Fibroblast of mammary gland (primary cell): ENCODE results near the gene RHOT2.

ENCODE experiments used
- DNase-seq: peaks from one replicate; pipeline ENCODE4 v3.0.0-alpha.2; 2010; ENCODE audit warnings: low read depth
- H3K4me3 ChIP-seq: 2 replicates; pipeline ENCODE4 v1.5.1; 2011; ENCODE audit warnings: low read depth, mild to moderate bottlenecking, low read length, moderate library complexity; ENCODE audit not compliant: control insufficient read depth
- CTCF ChIP-seq: conservative IDR thresholded peaks from 2 replicates; pipeline ENCODE4 v1.5.1; 2011; ENCODE audit warnings: low read depth, low read length, inconsistent platforms; ENCODE audit not compliant: control insufficient read depth, insufficient read depth

Gene RHOT2

GRCh38 chr16:676565-676902 lies 8.6 kb downstream of the RHOT2 start:
- DNase-seq = no peak
- no peak for TF ChIP-seq CTCF
- H3K4me3 ChIP-seq = no peak overlapping the region

DNA sequence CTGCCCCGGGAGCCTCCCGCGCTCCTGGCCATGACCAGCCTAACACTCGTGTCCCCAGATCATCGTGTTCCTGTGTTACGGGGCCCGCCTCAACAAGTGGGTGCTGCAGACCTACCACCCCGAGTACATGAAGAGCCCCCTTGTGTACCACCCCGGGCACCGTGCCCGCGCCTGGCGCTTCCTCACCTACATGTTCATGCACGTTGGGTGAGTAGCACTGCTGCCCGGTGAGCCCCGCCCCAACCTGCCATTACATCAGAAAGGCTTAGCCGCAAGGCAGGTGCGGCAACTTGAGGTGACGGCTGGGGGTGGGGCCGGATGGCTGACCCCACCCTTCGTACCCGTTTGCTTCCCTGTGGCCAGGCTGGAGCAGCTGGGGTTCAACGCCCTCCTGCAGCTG lies 9.0 kb downstream of the RHOT2 start:
- no peak for TF ChIP-seq CTCF
- DNase-seq = no peak
- H3K4me3 ChIP-seq = no peak overlapping the region

DNA sequence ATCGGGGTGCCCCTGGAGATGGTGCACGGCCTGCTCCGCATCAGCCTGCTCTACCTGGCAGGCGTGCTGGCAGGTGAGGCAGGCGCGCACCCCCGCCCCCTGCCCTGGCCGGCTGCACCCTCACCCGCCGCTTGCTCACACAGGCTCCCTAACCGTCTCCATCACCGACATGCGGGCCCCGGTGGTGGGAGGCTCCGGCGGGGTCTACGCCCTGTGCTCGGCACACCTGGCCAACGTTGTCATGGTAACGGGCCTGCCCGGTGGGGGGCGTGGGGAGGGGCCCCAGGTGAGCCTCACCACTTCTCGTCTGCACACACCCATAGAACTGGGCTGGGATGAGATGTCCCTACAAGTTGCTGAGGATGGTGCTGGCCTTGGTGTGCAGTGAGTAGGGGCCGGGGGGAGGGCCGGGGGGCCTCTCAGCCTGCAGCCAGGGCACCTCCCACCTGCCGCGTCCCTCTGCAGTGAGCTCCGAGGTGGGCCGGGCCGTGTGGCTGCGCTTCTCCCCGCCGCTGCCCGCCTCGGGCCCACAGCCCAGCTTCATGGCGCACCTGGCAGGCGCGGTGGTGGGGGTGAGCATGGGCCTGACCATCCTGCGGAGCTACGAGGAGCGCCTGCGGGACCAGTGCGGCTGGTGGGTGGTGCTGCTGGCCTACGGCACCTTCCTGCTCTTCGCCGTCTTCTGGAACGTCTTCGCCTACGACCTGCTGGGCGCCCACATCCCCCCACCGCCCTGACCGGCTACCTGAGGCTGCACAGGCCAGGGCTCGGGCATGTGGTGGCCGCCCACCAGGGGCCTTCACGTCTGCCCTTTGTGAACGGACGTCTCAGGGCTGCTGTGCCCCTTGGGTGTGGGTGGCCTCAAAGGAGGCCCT lies 9.6 kb downstream of the RHOT2 start:
- no peak for DNase-seq
- TF ChIP-seq CTCF = no peak
- no peak overlapping the region for H3K4me3 ChIP-seq

- DNase-seq = no peak
- TF ChIP-seq CTCF = no peak
- H3K4me3 ChIP-seq = no peak overlapping the region
Measured at GRCh38 chr16:678209-678857, 10.4 kb downstream of the RHOT2 start.

DNA sequence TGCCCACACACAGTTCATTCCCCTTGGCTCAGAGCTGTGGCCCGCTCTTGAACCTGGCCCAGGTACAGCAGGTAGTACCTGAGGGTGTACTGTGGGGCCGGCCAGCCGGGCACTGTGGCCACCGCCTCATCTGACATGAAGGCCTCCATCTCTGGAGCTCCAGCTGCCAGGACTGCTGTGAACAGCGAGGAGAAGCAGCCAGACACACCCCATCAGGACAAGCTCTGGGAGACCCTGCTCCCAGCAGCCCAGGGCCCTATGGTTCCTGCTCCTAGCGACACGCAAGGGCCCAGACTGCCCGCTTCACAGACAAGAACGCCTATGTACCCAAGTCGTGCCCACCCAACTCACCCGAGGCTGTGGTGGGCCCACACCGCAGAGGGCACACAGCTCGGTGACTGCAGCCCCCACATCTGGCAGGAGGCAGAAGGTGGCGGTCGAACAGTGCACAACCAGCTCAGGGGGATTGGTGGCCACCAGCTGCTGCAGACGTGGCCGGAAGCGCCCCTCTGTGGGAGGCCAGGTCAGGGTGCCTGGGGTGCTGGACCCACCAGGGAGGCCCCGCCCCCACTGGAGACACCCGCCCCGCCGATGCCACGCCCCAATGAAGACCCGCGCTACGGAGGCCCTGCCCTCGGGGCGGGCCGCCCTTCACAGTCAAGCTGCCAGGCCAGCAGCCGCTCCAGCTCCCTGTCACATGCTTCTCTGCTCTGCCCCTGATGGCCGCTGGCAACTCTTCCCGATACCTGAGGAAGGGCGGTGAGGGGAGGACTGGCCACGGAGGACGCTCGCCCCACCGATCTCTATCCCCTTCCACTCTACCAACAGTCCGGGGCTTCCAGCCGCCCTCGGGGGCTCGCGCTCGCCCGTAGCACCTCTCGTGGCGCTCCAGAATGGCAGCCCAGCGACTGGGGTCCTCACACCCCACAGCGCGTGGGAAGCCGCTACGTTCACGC lies 11.2 kb downstream of the RHOT2 start:
- H3K4me3 ChIP-seq = peak overlapping the region; percentile 45
- DNase-seq = peak; percentile 38
- TF ChIP-seq CTCF = no peak

DNA sequence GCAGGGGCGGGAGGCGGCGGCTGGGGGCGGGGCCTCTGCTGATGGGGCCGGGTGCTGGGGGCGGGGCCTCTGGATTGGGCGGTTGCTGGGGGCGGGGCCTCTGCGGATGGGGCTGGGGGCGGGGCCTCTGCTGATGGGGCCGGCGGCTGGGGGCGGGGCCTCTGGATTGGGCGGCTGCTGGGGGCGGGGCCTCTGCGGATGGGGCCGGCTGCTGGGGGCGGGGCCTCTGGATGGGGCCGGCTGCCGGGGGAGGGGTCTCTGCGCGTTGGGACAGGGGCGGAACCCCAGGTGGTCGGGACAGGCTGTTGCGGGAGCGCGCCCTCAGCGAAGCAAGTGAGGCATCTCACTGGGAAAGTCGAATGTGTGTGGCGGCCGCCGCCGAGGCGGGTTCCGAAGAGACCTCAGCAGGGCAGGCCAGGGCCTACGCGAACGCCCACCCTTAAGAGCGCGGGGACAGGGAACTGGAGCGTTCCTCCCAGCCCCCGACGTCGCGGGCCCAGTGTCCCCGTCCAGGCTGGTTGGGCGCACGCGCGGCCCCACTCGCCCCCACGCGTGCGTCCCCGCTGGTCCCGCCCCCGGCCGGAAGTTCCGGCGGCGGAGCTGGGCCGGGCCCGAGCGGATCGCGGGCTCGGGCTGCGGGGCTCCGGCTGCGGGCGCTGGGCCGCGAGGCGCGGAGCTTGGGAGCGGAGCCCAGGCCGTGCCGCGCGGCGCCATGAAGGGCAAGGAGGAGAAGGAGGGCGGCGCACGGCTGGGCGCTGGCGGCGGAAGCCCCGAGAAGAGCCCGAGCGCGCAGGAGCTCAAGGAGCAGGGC lies 12.1 kb downstream of the RHOT2 start, which contains the start of gene STUB1:
STUB1 (plus strand) TSS at position 597 of the 811 bp plus-strand sequence; CDS start at position 713, 116 bp downstream.
- no peak for TF ChIP-seq CTCF
- DNase-seq = peak; percentile 76

More for the DNA sequence above, 12.1 kb downstream of the RHOT2 start, which contains the start of gene STUB1:
- peak within 1 kb of the TSS; percentile 77 for H3K4me3 ChIP-seq
